Neural progenitor cell (in vitro differentiated cells): ENCODE measurements around the gene SHC3. TPM values are rescaled to one million over a fixed set of nuclear protein-coding genes. Genes with fewer than 3 reads are reported as not detected.

ENCODE experiments used
- DNase-seq: peaks from one replicate; pipeline ENCODE4 v3.0.0-alpha.2; 2016; ENCODE audit warnings: low spot score
- H2AFZ ChIP-seq: fragments of 200-600 bp; sonication (generic); replicated peaks from 2 replicates; pipeline ENCODE4 v1.6.1; 2016; ENCODE audit warnings: antibody characterized with exemption
- H3F3A ChIP-seq: fragments of 200-600 bp; sonication (generic); 2 replicates; pipeline ENCODE4 v1.6.1; 2016; ENCODE audit warnings: antibody characterized with exemption, low read depth
- H3K27ac ChIP-seq: fragments of 200-600 bp; sonication (generic); 2 replicates; pipeline ENCODE4 v1.5.1; 2016; ENCODE audit warnings: mild to moderate bottlenecking
- H3K27me3 ChIP-seq: fragments of 200-600 bp; sonication (generic); 2 replicates; pipeline ENCODE4 v1.6.1; 2016; ENCODE audit warnings: mild to moderate bottlenecking, moderate library complexity
- H3K36me3 ChIP-seq: fragments of 200-600 bp; sonication (generic); 2 replicates; pipeline ENCODE4 v1.5.1; 2016
- H3K4me1 ChIP-seq: fragments of 200-600 bp; sonication (generic); 2 replicates; pipeline ENCODE4 v1.6.1; 2016; ENCODE audit warnings: mixed run types
- H3K4me2 ChIP-seq: fragments of 200-600 bp; sonication (generic); 2 replicates; pipeline ENCODE4 v1.6.1; 2016
- H3K4me3 ChIP-seq: fragments of 200-600 bp; sonication (generic); 2 replicates; pipeline ENCODE4 v1.5.1; 2016
- H3K79me2 ChIP-seq: fragments of 200-600 bp; sonication (generic); 2 replicates; pipeline ENCODE4 v1.6.1; 2016; ENCODE audit warnings: low read depth
- H3K9ac ChIP-seq: fragments of 200-600 bp; sonication (generic); 2 replicates; pipeline ENCODE4 v1.6.1; 2016
- H3K9me3 ChIP-seq: fragments of 200-600 bp; sonication (generic); 2 replicates; pipeline ENCODE4 v1.5.1; 2016; ENCODE audit warnings: low read depth
- H4K20me1 ChIP-seq: fragments of 200-600 bp; sonication (generic); 2 replicates; pipeline ENCODE4 v1.6.1; 2016; ENCODE audit warnings: low read depth
- H3K27ac Mint-ChIP-seq: 3 replicates; pipeline ENCODE4 v1.8.0; 2021; ENCODE audit warnings: mixed read lengths
- H3K27me3 Mint-ChIP-seq: 2 replicates; pipeline ENCODE4 v1.8.0; 2022; ENCODE audit warnings: low read depth, mild to moderate bottlenecking, inconsistent platforms, moderate library complexity, mixed read lengths; ENCODE audit not compliant: insufficient read depth
- H3K36me3 Mint-ChIP-seq: 3 replicates; pipeline ENCODE4 v1.8.0; 2021; ENCODE audit warnings: mixed read lengths
- H3K4me1 Mint-ChIP-seq: 3 replicates; pipeline ENCODE4 v1.8.0; 2021; ENCODE audit warnings: mixed read lengths
- H3K4me3 Mint-ChIP-seq: 3 replicates; pipeline ENCODE4 v1.8.0; 2021; ENCODE audit warnings: mild to moderate bottlenecking, moderate library complexity, mixed read lengths
- H3K9me3 Mint-ChIP-seq: 3 replicates; pipeline ENCODE4 v1.8.0; 2020; ENCODE audit warnings: mixed read lengths
- EZH2 ChIP-seq: fragments of 200-600 bp; sonication (generic); IDR thresholded peaks from 2 replicates; pipeline ENCODE4 v1.6.1; 2017; ENCODE audit warnings: antibody characterized with exemption, mild to moderate bottlenecking, moderate library complexity
- EZH2phosphoT487 ChIP-seq: fragments of 200-600 bp; sonication (generic); IDR thresholded peaks from 2 replicates; pipeline ENCODE4 v1.6.1; 2017; ENCODE audit warnings: antibody characterized with exemption
- total RNA-seq: library from RNA; depleted of rRNA; stranded (reverse); fragments of >200 nt; gene quantifications from 2 replicates; pipeline ENCODE4 v1.2.3, GENCODE V29; 2015; ENCODE audit warnings: low replicate concordance
- TF ChIP-seq, protein P1 (sequence below): fragments of 200-600 bp; sonication (generic); IDR thresholded peaks from 2 replicates; pipeline ENCODE4 v1.5.1; 2017; ENCODE audit warnings: antibody characterized with exemption, mild to moderate bottlenecking

Gene SHC3
- total RNA-seq, 1 donor from 2014 or later = 0.64 TPM

- Mint-ChIP-seq H3K36me3 (peaks cover 6% of the 10 kb centered on the region), H3K4me3 (no peak overlapping the region), H3K27ac (no peak overlapping the region), H3K27me3 (peaks cover 2% of the 10 kb centered on the region), H3K9me3 (peaks cover 27% of the 10 kb centered on the region), H3K4me1 (peaks cover 14% of the 10 kb centered on the region)
- Histone ChIP-seq H4K20me1 (no peaks in the 10 kb centered on the region), H3K4me1 (no peaks in the 10 kb centered on the region), H3K27ac (no peak overlapping the region), H2AFZ (no peak overlapping the region), H3K79me2 (no peaks in the 10 kb centered on the region), H3F3A (no peaks in the 10 kb centered on the region), H3K27me3 (no peaks in the 10 kb centered on the region), H3K9me3 (no peaks in the 10 kb centered on the region), H3K4me3 (no peak overlapping the region), H3K36me3 (no peaks in the 10 kb centered on the region), H3K4me2 (no peak overlapping the region), H3K9ac (no peak overlapping the region)
- TF ChIP-seq, protein P1, sequence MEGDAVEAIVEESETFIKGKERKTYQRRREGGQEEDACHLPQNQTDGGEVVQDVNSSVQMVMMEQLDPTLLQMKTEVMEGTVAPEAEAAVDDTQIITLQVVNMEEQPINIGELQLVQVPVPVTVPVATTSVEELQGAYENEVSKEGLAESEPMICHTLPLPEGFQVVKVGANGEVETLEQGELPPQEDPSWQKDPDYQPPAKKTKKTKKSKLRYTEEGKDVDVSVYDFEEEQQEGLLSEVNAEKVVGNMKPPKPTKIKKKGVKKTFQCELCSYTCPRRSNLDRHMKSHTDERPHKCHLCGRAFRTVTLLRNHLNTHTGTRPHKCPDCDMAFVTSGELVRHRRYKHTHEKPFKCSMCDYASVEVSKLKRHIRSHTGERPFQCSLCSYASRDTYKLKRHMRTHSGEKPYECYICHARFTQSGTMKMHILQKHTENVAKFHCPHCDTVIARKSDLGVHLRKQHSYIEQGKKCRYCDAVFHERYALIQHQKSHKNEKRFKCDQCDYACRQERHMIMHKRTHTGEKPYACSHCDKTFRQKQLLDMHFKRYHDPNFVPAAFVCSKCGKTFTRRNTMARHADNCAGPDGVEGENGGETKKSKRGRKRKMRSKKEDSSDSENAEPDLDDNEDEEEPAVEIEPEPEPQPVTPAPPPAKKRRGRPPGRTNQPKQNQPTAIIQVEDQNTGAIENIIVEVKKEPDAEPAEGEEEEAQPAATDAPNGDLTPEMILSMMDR = no peak
- no peak for DNase-seq
Measured at GRCh38 chr9:89204801-89205200, 26.2 kb upstream of the SHC3 start.

- no peak overlapping the region for H3K27ac ChIP-seq
- no peaks in the 10 kb centered on the region for H3K4me1 ChIP-seq
- H3K27me3 Mint-ChIP-seq = peaks cover 2% of the 10 kb centered on the region
- H3K9me3 ChIP-seq = peaks cover 7% of the 10 kb centered on the region
- no peak overlapping the region for H3K9ac ChIP-seq
- no peak for DNase-seq
- H3K4me2 ChIP-seq = no peak overlapping the region
- H4K20me1 ChIP-seq = no peaks in the 10 kb centered on the region
- H3K36me3 Mint-ChIP-seq = peaks cover 3% of the 10 kb centered on the region
- H3F3A ChIP-seq = no peaks in the 10 kb centered on the region
- no peaks in the 10 kb centered on the region for H3K27me3 ChIP-seq
- no peak overlapping the region for H3K27ac Mint-ChIP-seq
- no peaks in the 10 kb centered on the region for H3K4me1 Mint-ChIP-seq
- no peaks in the 10 kb centered on the region for H3K79me2 ChIP-seq
- H2AFZ ChIP-seq = no peak overlapping the region
- TF ChIP-seq EZH2 (no peak), EZH2phosphoT487 (no peak)
- TF ChIP-seq, protein P1 = no peak
- H3K4me3 ChIP-seq = no peak overlapping the region
- H3K36me3 ChIP-seq = no peaks in the 10 kb centered on the region
- H3K9me3 Mint-ChIP-seq = peaks cover 27% of the 10 kb centered on the region
- no peak overlapping the region for H3K4me3 Mint-ChIP-seq
Measured at GRCh38 chr9:89195131-89195797, 16.6 kb upstream of the SHC3 start.

GRCh38 chr9:89194421-89195130 is 16.0 kb upstream of the SHC3 start:
- Histone ChIP-seq H4K20me1 (no peaks in the 10 kb centered on the region), H3K27me3 (no peaks in the 10 kb centered on the region), H2AFZ (no peak overlapping the region), H3K4me1 (no peaks in the 10 kb centered on the region), H3K9me3 (peaks cover 7% of the 10 kb centered on the region), H3F3A (no peaks in the 10 kb centered on the region), H3K36me3 (no peaks in the 10 kb centered on the region), H3K79me2 (no peaks in the 10 kb centered on the region), H3K9ac (no peak overlapping the region), H3K4me2 (no peak overlapping the region), H3K4me3 (no peak overlapping the region), H3K27ac (no peak overlapping the region)
- H3K9me3 Mint-ChIP-seq = peaks cover 25% of the 10 kb centered on the region
- no peak for DNase-seq
- no peaks in the 10 kb centered on the region for H3K4me1 Mint-ChIP-seq
- peaks cover 2% of the 10 kb centered on the region for H3K27me3 Mint-ChIP-seq
- H3K36me3 Mint-ChIP-seq = peaks cover 2% of the 10 kb centered on the region
- no peak for TF ChIP-seq EZH2
- TF ChIP-seq EZH2phosphoT487 = no peak
- TF ChIP-seq, protein P1 = no peak
- H3K27ac Mint-ChIP-seq = no peak overlapping the region
- no peak overlapping the region for H3K4me3 Mint-ChIP-seq
